Muscle layer of colon (tissue), 2 donors: ENCODE results near the gene MCU.
"Not testable (repeated sequence)": the region's sequence is repeated elsewhere in the genome, so short reads cannot be mapped to it uniquely, and the experiment has no call there.

Experiments used
- H3K27ac ChIP-seq: one replicate; pipeline ENCODE4 v1.7.0; 2013; ENCODE audit warnings: low read depth, mild to moderate bottlenecking, low read length, moderate library complexity
- H3K27me3 ChIP-seq, 2 donors: one replicate each; pipeline ENCODE4 v1.7.0; 2013; ENCODE audit warnings: low read length in 2 of 2, mild to moderate bottlenecking in 2 of 2; ENCODE audit not compliant: insufficient read depth in 2 of 2, control insufficient read depth in 1 of 2
- H3K36me3 ChIP-seq: one replicate; pipeline ENCODE4 v1.7.0; 2013; ENCODE audit warnings: mild to moderate bottlenecking, low read length; ENCODE audit not compliant: insufficient read depth
- H3K4me1 ChIP-seq: one replicate; pipeline ENCODE4 v1.7.0; 2013; ENCODE audit warnings: mild to moderate bottlenecking, low read length; ENCODE audit not compliant: insufficient read depth
- H3K4me3 ChIP-seq, 2 donors: one replicate each; pipeline ENCODE4 v1.7.0; 2013; ENCODE audit warnings: low read length in 2 of 2, low read depth in 1 of 2, mild to moderate bottlenecking in 1 of 2, moderate library complexity in 1 of 2
- H3K9ac ChIP-seq: one replicate; pipeline ENCODE4 v1.7.0; 2013; ENCODE audit warnings: low read length
- H3K9me3 ChIP-seq: one replicate; pipeline ENCODE4 v1.7.0; 2013; ENCODE audit warnings: mild to moderate bottlenecking, low read length
- donor health status: abdominal sarcoma.
- donor health status: Adenocarcinoma of cecum.

Gene MCU

GRCh38 chr10:72917201-72917600 lies 225.3 kb downstream of the MCU start:
- not testable (repeated sequence) for H3K27me3 ChIP-seq, H3K27ac ChIP-seq, H3K4me1 ChIP-seq, H3K9me3 ChIP-seq, H3K9ac ChIP-seq, H3K36me3 ChIP-seq, H3K4me3 ChIP-seq

- H3K4me1 ChIP-seq, H3K27ac ChIP-seq, H3K36me3 ChIP-seq, H3K27me3 ChIP-seq, H3K9me3 ChIP-seq, H3K4me3 ChIP-seq, H3K9ac ChIP-seq: not testable (repeated sequence)
Measured at GRCh38 chr10:72917803-72918332, 225.9 kb downstream of the MCU start.

- Histone ChIP-seq H3K36me3 (no peaks in the 10 kb centered on the region), H3K9ac (no peak overlapping the region), H3K27me3 (no peaks in the 10 kb centered on the region), H3K9me3 (no peaks in the 10 kb centered on the region), H3K27ac (no peak overlapping the region), H3K4me1 (no peaks in the 10 kb centered on the region), H3K4me3 (no peak overlapping the region)
Measured at GRCh38 chr10:72918352-72918751, 226.4 kb downstream of the MCU start.

- not testable (repeated sequence) for H3K9me3 ChIP-seq, H3K36me3 ChIP-seq, H3K27ac ChIP-seq, H3K9ac ChIP-seq, H3K27me3 ChIP-seq, H3K4me3 ChIP-seq, H3K4me1 ChIP-seq
Measured at GRCh38 chr10:72921147-72921683, 229.3 kb downstream of the MCU start.

GRCh38 chr10:72924351-72924750 lies 232.4 kb downstream of the MCU start:
- Histone ChIP-seq H3K9me3 (no peaks in the 10 kb centered on the region), H3K9ac (no peak overlapping the region), H3K36me3 (no peaks in the 10 kb centered on the region), H3K27ac (no peak overlapping the region), H3K4me1 (no peaks in the 10 kb centered on the region), H3K27me3 (no peaks in the 10 kb centered on the region), H3K4me3 (no peak overlapping the region)

- Histone ChIP-seq H3K9ac (no peak overlapping the region), H3K27me3 (no peaks in the 10 kb centered on the region), H3K27ac (no peak overlapping the region)
Measured at GRCh38 chr10:72925951-72926465, 234.1 kb downstream of the MCU start.

GRCh38 chr10:72927485-72927884 lies 235.5 kb downstream of the MCU start:
- Histone ChIP-seq H3K4me1 (no peaks in the 10 kb centered on the region), H3K4me3 (no peak overlapping the region), H3K9ac (no peak overlapping the region), H3K27me3 (no peaks in the 10 kb centered on the region), H3K9me3 (no peaks in the 10 kb centered on the region), H3K27ac (no peak overlapping the region), H3K36me3 (no peaks in the 10 kb centered on the region)

More at GRCh38 chr10:72925951-72926465, 234.1 kb downstream of the MCU start:
- H3K4me3 ChIP-seq: no peak overlapping the region
- no peaks in the 10 kb centered on the region for H3K4me1 ChIP-seq
- H3K9me3 ChIP-seq: no peaks in the 10 kb centered on the region
- H3K36me3 ChIP-seq: no peaks in the 10 kb centered on the region

GRCh38 chr10:72928798-72929197 lies 236.9 kb downstream of the MCU start:
- H3K36me3 ChIP-seq: no peaks in the 10 kb centered on the region
- no peaks in the 10 kb centered on the region for H3K4me1 ChIP-seq
- no peaks in the 10 kb centered on the region for H3K9me3 ChIP-seq
- H3K4me3 ChIP-seq: no peak overlapping the region
- no peaks in the 10 kb centered on the region for H3K27me3 ChIP-seq
- H3K27ac ChIP-seq: no peak overlapping the region
- no peak overlapping the region for H3K9ac ChIP-seq

- Histone ChIP-seq H3K27ac (no peak overlapping the region), H3K9me3 (no peaks in the 10 kb centered on the region), H3K4me3 (no peak overlapping the region), H3K4me1 (no peaks in the 10 kb centered on the region), H3K9ac (no peak overlapping the region), H3K36me3 (no peaks in the 10 kb centered on the region), H3K27me3 (no peaks in the 10 kb centered on the region)
Measured at GRCh38 chr10:72930276-72930675, 238.3 kb downstream of the MCU start.

- no peaks in the 10 kb centered on the region for H3K36me3 ChIP-seq
- H3K4me1 ChIP-seq: no peaks in the 10 kb centered on the region
- no peak overlapping the region for H3K9ac ChIP-seq
- H3K4me3 ChIP-seq: no peak overlapping the region
- H3K9me3 ChIP-seq: no peaks in the 10 kb centered on the region
- H3K27ac ChIP-seq: no peak overlapping the region
- H3K27me3 ChIP-seq: no peaks in the 10 kb centered on the region
Measured at GRCh38 chr10:72932259-72933015, 240.5 kb downstream of the MCU start.

- Histone ChIP-seq H3K4me1 (no peaks in the 10 kb centered on the region), H3K27me3 (no peaks in the 10 kb centered on the region), H3K9ac (no peak overlapping the region), H3K4me3 (no peak overlapping the region), H3K27ac (no peak overlapping the region), H3K36me3 (no peaks in the 10 kb centered on the region), H3K9me3 (no peaks in the 10 kb centered on the region)
Measured at GRCh38 chr10:72935361-72935760, 243.4 kb downstream of the MCU start.
